Neural cell (in vitro differentiated cells): ENCODE measurements around the gene NTF3. TPM values are rescaled to one million over a fixed set of nuclear protein-coding genes. Genes with fewer than 3 reads are reported as not detected.

Source experiments
- H2AFZ ChIP-seq: fragments of 200-600, 300-800 bp; sonication (generic), shearing (Covaris generic); 2 replicates; pipeline ENCODE4 v1.6.0; 2014; ENCODE audit warnings: low read depth, mild to moderate bottlenecking, antibody characterized with exemption, low read length, moderate library complexity
- H3F3A ChIP-seq: fragments of 200-600 bp; shearing (Covaris generic); 2 replicates; pipeline ENCODE4 v1.6.1; 2016; ENCODE audit warnings: mild to moderate bottlenecking, moderate library complexity, mixed read lengths, antibody characterized with exemption, low read length; ENCODE audit not compliant: insufficient read depth, poor library complexity, severe bottlenecking
- H3K27ac ChIP-seq: fragments of 200-600, 300-800 bp; sonication (generic), shearing (Covaris generic); 2 replicates; pipeline ENCODE4 v1.5.1; 2014; ENCODE audit warnings: mild to moderate bottlenecking, low read length, moderate library complexity
- H3K27me3 ChIP-seq: fragments of 300-800, 200-600 bp; sonication (generic), shearing (Covaris generic); 2 replicates; pipeline ENCODE4 v1.6.0; 2014; ENCODE audit warnings: mild to moderate bottlenecking, low read depth, low read length, moderate library complexity; ENCODE audit not compliant: insufficient read depth
- H3K36me3 ChIP-seq: fragments of 300-800, 200-600 bp; sonication (generic), shearing (Covaris generic); 2 replicates; pipeline ENCODE4 v1.5.1; 2014; ENCODE audit warnings: mild to moderate bottlenecking, antibody characterized with exemption, low read length, moderate library complexity; ENCODE audit not compliant: insufficient read depth
- H3K4me2 ChIP-seq: fragments of 300-800, 200-600 bp; sonication (generic), shearing (Covaris generic); 2 replicates; pipeline ENCODE4 v1.6.0; 2014; ENCODE audit warnings: mild to moderate bottlenecking, low read length
- H3K4me3 ChIP-seq: fragments of 300-800, 200-600 bp; sonication (generic), shearing (Covaris generic); 2 replicates; pipeline ENCODE4 v1.5.1; 2014; ENCODE audit warnings: mild to moderate bottlenecking, low read length, moderate library complexity
- H3K79me2 ChIP-seq: fragments of 200-600 bp; shearing (Covaris generic); replicated peaks from 2 replicates; pipeline ENCODE4 v1.6.0; 2014; ENCODE audit warnings: mild to moderate bottlenecking, low read length, moderate library complexity; ENCODE audit not compliant: insufficient read depth
- H3K9ac ChIP-seq: fragments of 300-800, 200-600 bp; sonication (generic), shearing (Covaris generic); 2 replicates; pipeline ENCODE4 v1.6.1; 2016; ENCODE audit warnings: mild to moderate bottlenecking, low read length, mixed read lengths
- H3K9me2 ChIP-seq: fragments of 200-600 bp; shearing (Covaris generic); 2 replicates; pipeline ENCODE4 v1.6.1; 2016; ENCODE audit warnings: mild to moderate bottlenecking, low read length, mixed read lengths; ENCODE audit not compliant: insufficient read depth
- H3K9me3 ChIP-seq: fragments of 200-600, 300-800 bp; sonication (generic), shearing (Covaris generic); 2 replicates; pipeline ENCODE4 v1.6.1; 2016; ENCODE audit warnings: mild to moderate bottlenecking, mixed run types, low read length, moderate library complexity, mixed read lengths
- H4K20me1 ChIP-seq: fragments of 200-600 bp; shearing (Covaris generic); 2 replicates; pipeline ENCODE4 v1.6.1; 2016; ENCODE audit warnings: mild to moderate bottlenecking, mixed run types; ENCODE audit not compliant: insufficient read depth
- EP300 ChIP-seq: fragments of 450-650 bp; conservative IDR thresholded peaks from 2 replicates; pipeline ENCODE4 v1.6.1; 2014; ENCODE audit warnings: antibody characterized with exemption, mild to moderate bottlenecking, moderate library complexity; ENCODE audit not compliant: poor library complexity, severe bottlenecking
- EZH2 ChIP-seq: fragments of 200-600, 300-800 bp; shearing (Covaris generic), sonication (generic); IDR thresholded peaks from 2 replicates; pipeline ENCODE4 v1.6.1; 2014; ENCODE audit warnings: antibody characterized with exemption, low read length, borderline replicate concordance, mild to moderate bottlenecking; ENCODE audit not compliant: insufficient read depth, poor library complexity, severe bottlenecking
- MXI1 ChIP-seq: fragments of 450-650 bp; conservative IDR thresholded peaks from 2 replicates; pipeline ENCODE4 v1.6.1; 2014; ENCODE audit warnings: antibody characterized with exemption, mild to moderate bottlenecking; ENCODE audit not compliant: poor library complexity, severe bottlenecking
- POLR2AphosphoS5 ChIP-seq: IDR thresholded peaks from 2 replicates; pipeline ENCODE4 v1.6.1; 2012
- RAD21 ChIP-seq: fragments of 450-650 bp; conservative IDR thresholded peaks from 2 replicates; pipeline ENCODE4 v1.6.1; 2014; ENCODE audit warnings: antibody characterized with exemption, mild to moderate bottlenecking, moderate library complexity
- SMC3 ChIP-seq: fragments of 450-650 bp; conservative IDR thresholded peaks from 2 replicates; pipeline ENCODE4 v1.6.1; 2014; ENCODE audit warnings: antibody characterized with exemption, mild to moderate bottlenecking, moderate library complexity; ENCODE audit not compliant: poor library complexity
- TAF1 ChIP-seq: IDR thresholded peaks from 2 replicates; pipeline ENCODE4 v1.6.1; 2012; ENCODE audit warnings: low read depth
- polyA plus RNA-seq: library from polyadenylated mRNA; depleted of rRNA; stranded (reverse); fragments of >200 nt; gene quantifications from 2 replicates; pipeline ENCODE4 v1.2.3, GENCODE V29; 2014
- TF ChIP-seq, protein P1 (sequence below): fragments of 450-650 bp; IDR thresholded peaks from 2 replicates; pipeline ENCODE4 v1.5.1; 2014; ENCODE audit warnings: antibody characterized with exemption, mild to moderate bottlenecking, moderate library complexity; ENCODE audit not compliant: poor library complexity, severe bottlenecking
- TF ChIP-seq, protein P2 (sequence below): IDR thresholded peaks from 2 replicates; pipeline ENCODE4 v1.6.1; 2012; ENCODE audit warnings: borderline replicate concordance

NTF3 gene
- polyA plus RNA-seq, 1 donor from 2014 or later, result not detected

DNA sequence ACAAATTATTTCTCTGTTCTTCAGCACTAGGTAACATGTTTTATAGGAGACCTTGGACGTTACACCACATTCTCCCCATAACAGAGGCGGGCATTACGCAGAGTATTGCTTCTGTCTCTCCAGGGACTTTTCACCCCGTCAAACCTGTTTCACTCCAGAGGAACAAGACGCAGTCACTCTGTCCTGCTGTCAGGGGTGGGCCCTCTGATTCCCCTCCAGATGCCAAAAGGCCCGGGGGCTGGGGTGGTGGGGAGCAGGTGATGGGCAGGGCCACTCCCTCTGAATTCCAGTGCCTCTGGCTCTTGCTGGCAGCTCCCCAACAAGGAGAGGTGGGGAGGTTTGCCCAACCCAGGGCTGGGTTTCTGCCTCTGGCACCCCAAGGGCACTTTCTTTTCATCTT is 71.9 kb downstream of the NTF3 start:
- Histone ChIP-seq H3K36me3 (no peaks in the 10 kb centered on the region), H3K27ac (no peak overlapping the region)
- no peak for TF ChIP-seq POLR2AphosphoS5
- no peak for TF ChIP-seq RAD21
- no peak for TF ChIP-seq EZH2
- no peak for TF ChIP-seq SMC3
- TF ChIP-seq, protein P1, sequence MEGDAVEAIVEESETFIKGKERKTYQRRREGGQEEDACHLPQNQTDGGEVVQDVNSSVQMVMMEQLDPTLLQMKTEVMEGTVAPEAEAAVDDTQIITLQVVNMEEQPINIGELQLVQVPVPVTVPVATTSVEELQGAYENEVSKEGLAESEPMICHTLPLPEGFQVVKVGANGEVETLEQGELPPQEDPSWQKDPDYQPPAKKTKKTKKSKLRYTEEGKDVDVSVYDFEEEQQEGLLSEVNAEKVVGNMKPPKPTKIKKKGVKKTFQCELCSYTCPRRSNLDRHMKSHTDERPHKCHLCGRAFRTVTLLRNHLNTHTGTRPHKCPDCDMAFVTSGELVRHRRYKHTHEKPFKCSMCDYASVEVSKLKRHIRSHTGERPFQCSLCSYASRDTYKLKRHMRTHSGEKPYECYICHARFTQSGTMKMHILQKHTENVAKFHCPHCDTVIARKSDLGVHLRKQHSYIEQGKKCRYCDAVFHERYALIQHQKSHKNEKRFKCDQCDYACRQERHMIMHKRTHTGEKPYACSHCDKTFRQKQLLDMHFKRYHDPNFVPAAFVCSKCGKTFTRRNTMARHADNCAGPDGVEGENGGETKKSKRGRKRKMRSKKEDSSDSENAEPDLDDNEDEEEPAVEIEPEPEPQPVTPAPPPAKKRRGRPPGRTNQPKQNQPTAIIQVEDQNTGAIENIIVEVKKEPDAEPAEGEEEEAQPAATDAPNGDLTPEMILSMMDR, result no peak
- TF ChIP-seq, protein P2, sequence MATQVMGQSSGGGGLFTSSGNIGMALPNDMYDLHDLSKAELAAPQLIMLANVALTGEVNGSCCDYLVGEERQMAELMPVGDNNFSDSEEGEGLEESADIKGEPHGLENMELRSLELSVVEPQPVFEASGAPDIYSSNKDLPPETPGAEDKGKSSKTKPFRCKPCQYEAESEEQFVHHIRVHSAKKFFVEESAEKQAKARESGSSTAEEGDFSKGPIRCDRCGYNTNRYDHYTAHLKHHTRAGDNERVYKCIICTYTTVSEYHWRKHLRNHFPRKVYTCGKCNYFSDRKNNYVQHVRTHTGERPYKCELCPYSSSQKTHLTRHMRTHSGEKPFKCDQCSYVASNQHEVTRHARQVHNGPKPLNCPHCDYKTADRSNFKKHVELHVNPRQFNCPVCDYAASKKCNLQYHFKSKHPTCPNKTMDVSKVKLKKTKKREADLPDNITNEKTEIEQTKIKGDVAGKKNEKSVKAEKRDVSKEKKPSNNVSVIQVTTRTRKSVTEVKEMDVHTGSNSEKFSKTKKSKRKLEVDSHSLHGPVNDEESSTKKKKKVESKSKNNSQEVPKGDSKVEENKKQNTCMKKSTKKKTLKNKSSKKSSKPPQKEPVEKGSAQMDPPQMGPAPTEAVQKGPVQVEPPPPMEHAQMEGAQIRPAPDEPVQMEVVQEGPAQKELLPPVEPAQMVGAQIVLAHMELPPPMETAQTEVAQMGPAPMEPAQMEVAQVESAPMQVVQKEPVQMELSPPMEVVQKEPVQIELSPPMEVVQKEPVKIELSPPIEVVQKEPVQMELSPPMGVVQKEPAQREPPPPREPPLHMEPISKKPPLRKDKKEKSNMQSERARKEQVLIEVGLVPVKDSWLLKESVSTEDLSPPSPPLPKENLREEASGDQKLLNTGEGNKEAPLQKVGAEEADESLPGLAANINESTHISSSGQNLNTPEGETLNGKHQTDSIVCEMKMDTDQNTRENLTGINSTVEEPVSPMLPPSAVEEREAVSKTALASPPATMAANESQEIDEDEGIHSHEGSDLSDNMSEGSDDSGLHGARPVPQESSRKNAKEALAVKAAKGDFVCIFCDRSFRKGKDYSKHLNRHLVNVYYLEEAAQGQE, result no peak
- TF ChIP-seq MXI1, result no peak
- no peak for TF ChIP-seq TAF1
- no peak for TF ChIP-seq EP300

DNA sequence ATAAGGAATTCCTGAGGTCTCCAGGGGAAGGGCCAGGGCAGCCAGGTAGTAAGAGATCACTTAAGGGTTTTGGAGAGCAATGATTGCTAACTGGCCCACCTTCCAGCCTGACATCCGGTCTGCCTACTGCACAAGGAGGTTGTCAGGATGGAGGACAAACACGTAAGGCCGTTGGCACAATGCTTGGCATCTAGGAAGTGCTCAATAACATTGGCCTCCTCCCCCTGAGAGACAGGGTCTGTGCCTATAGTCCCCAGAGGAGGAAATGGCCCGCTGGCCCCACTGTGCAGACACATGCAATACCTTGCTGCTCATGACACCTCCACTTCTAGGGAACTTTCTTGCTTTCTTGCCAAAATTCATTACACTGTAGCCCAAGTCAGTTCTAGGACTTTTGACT is 73.2 kb downstream of the NTF3 start:
- Histone ChIP-seq H3K9ac (no peak overlapping the region), H3K36me3 (no peaks in the 10 kb centered on the region), H3K4me3 (no peak overlapping the region), H3F3A (no peaks in the 10 kb centered on the region), H3K27ac (no peak overlapping the region), H3K79me2 (no peaks in the 10 kb centered on the region), H3K27me3 (no peaks in the 10 kb centered on the region), H3K4me2 (no peak overlapping the region), H2AFZ (no peak overlapping the region), H4K20me1 (no peaks in the 10 kb centered on the region), H3K9me3 (no peaks in the 10 kb centered on the region), H3K9me2 (no peaks in the 10 kb centered on the region)
- TF ChIP-seq, protein P2, result no peak

More for the DNA sequence above, 71.9 kb downstream of the NTF3 start:
- Histone ChIP-seq H3K9me2 (no peaks in the 10 kb centered on the region), H3K4me2 (no peak overlapping the region), H3K4me3 (no peak overlapping the region), H3K9me3 (no peaks in the 10 kb centered on the region), H3K9ac (no peak overlapping the region), H3K79me2 (no peaks in the 10 kb centered on the region), H4K20me1 (no peaks in the 10 kb centered on the region), H3F3A (no peaks in the 10 kb centered on the region), H2AFZ (no peak overlapping the region), H3K27me3 (no peaks in the 10 kb centered on the region)
